ENCODE measurements around the gene APOOL.

- no peak for TF ChIP-seq CTCF (IDR thresholded peaks at IDR 0.05; ENCODE audit: low read depth, low read length)
- TF ChIP-seq EZH2phosphoT487 (IDR thresholded peaks at IDR 0.05; ENCODE audit: low read depth): no peak
Observed at GRCh38 chrX:84993150-84993549, 10.5 kb upstream of the APOOL start.
